ENCODE data around the gene CNTNAP2.

The CNTNAP2 gene

DNA sequence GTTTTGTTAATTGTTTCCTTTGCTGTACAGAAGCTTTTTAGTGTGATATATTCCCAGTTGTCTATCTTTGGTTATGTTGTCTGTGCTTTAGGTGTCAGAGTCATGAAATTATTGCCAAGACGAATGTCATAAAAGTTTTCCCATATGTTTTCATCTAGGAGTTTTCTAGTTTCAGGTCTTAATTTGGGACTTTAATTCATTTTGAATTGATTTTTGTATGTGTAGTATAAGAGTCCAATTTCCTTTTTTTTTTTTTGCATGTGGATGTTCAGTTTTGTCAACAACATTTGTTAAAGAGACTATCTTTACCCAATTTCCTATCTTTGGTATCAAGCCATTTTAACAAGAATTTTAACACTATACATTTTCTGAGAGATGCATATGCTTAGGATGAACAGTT, 432.2 kb downstream of the CNTNAP2 start:
- TF ChIP-seq RBAK (tag by site-specific recombination; IDR thresholded peaks at IDR 0.05) (no peak), ZNF239 (tag by site-specific recombination; IDR thresholded peaks at IDR 0.05) (no peak), ZNF175 (tag by site-specific recombination; IDR thresholded peaks at IDR 0.05) (no peak), ZNF621 (tag by site-specific recombination; IDR thresholded peaks at IDR 0.05) (no peak), ZNF677 (tag by site-specific recombination; IDR thresholded peaks at IDR 0.05) (no peak), ZNF624 (tag by site-specific recombination; IDR thresholded peaks at IDR 0.05) (no peak), ZNF248 (tag by site-specific recombination; IDR thresholded peaks at IDR 0.05) (no peak), ZNF114 (tag by site-specific recombination; IDR thresholded peaks at IDR 0.05) (no peak), ZNF629 (tag by site-specific recombination; IDR thresholded peaks at IDR 0.05) (no peak), ZNF140 (tag by site-specific recombination; IDR thresholded peaks at IDR 0.05) (no peak), ZBTB1 (tag by site-specific recombination; IDR thresholded peaks at IDR 0.05) (no peak), ZNF302 (tag by site-specific recombination; IDR thresholded peaks at IDR 0.05; ENCODE audit: low read depth) (no peak), ZNF510 (tag by site-specific recombination; IDR thresholded peaks at IDR 0.05; ENCODE audit: insufficient replicate concordance) (no peak), ZNF560 (tag by site-specific recombination; IDR thresholded peaks at IDR 0.05; ENCODE audit: borderline replicate concordance) (no peak)
- TF ChIP-seq, protein P1, sequence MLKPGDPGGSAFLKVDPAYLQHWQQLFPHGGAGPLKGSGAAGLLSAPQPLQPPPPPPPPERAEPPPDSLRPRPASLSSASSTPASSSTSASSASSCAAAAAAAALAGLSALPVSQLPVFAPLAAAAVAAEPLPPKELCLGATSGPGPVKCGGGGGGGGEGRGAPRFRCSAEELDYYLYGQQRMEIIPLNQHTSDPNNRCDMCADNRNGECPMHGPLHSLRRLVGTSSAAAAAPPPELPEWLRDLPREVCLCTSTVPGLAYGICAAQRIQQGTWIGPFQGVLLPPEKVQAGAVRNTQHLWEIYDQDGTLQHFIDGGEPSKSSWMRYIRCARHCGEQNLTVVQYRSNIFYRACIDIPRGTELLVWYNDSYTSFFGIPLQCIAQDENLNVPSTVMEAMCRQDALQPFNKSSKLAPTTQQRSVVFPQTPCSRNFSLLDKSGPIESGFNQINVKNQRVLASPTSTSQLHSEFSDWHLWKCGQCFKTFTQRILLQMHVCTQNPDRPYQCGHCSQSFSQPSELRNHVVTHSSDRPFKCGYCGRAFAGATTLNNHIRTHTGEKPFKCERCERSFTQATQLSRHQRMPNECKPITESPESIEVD (tag by site-specific recombination; IDR thresholded peaks at IDR 0.05) = no peak
- TF ChIP-seq, protein P2, sequence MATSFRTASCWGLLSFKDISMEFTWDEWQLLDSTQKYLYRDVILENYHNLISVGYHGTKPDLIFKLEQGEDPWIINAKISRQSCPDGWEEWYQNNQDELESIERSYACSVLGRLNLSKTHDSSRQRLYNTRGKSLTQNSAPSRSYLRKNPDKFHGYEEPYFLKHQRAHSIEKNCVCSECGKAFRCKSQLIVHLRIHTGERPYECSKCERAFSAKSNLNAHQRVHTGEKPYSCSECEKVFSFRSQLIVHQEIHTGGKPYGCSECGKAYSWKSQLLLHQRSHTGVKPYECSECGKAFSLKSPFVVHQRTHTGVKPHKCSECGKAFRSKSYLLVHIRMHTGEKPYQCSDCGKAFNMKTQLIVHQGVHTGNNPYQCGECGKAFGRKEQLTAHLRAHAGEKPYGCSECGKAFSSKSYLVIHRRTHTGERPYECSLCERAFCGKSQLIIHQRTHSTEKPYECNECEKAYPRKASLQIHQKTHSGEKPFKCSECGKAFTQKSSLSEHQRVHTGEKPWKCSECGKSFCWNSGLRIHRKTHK (tag by site-specific recombination; IDR thresholded peaks at IDR 0.05) = no peak
- TF ChIP-seq, protein P3, sequence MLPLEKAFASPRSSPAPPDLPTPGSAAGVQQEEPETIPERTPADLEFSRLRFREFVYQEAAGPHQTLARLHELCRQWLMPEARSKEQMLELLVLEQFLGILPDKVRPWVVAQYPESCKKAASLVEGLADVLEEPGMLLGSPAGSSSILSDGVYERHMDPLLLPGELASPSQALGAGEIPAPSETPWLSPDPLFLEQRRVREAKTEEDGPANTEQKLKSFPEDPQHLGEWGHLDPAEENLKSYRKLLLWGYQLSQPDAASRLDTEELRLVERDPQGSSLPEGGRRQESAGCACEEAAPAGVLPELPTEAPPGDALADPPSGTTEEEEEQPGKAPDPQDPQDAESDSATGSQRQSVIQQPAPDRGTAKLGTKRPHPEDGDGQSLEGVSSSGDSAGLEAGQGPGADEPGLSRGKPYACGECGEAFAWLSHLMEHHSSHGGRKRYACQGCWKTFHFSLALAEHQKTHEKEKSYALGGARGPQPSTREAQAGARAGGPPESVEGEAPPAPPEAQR (tag by site-specific recombination; IDR thresholded peaks at IDR 0.05) = no peak
- TF ChIP-seq, protein P4, sequence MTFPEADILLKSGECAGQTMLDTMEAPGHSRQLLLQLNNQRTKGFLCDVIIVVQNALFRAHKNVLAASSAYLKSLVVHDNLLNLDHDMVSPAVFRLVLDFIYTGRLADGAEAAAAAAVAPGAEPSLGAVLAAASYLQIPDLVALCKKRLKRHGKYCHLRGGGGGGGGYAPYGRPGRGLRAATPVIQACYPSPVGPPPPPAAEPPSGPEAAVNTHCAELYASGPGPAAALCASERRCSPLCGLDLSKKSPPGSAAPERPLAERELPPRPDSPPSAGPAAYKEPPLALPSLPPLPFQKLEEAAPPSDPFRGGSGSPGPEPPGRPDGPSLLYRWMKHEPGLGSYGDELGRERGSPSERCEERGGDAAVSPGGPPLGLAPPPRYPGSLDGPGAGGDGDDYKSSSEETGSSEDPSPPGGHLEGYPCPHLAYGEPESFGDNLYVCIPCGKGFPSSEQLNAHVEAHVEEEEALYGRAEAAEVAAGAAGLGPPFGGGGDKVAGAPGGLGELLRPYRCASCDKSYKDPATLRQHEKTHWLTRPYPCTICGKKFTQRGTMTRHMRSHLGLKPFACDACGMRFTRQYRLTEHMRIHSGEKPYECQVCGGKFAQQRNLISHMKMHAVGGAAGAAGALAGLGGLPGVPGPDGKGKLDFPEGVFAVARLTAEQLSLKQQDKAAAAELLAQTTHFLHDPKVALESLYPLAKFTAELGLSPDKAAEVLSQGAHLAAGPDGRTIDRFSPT (tag by site-specific recombination; IDR thresholded peaks at IDR 0.05) = no peak
- Histone ChIP-seq H3K4me3 (ENCODE audit: low read depth, low read length) (no peak overlapping the region), H3K36me3 (ENCODE audit: control insufficient read depth in 2 of 2, insufficient read depth in 1 of 2, low read length in 2 of 2) (no peaks in the 10 kb centered on the region), H3K27ac (ENCODE audit: extremely low read depth, low read depth, low read length) (no peak overlapping the region), H3K9me3 (ENCODE audit: control insufficient read depth, insufficient read depth, low read depth, low read length) (no peaks in the 10 kb centered on the region), H3K4me1 (ENCODE audit: control insufficient read depth, insufficient read depth, low read length) (no peaks in the 10 kb centered on the region)
- CTCF ChIA-PET = no interaction called here
- POLR2A ChIA-PET = no interaction called here

DNA sequence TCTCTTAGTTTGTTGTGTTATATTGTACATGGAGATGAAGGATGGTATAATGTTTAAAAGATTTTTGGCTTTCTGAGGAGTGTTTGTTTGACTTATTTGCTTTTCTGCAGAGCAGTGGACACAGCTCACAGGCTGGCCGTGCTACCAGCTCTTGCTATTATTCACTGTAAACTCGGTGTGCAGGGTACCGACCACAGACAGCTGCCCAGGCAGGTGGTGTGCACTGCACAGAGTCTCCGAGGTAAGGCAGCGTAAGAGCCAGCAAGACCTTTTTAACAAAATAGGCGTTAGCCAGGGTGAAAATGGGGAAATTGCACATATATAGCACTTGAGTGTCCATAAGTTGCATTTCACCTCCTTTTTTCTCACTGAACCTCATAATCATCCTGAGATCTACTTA, 438.0 kb downstream of the CNTNAP2 start:
- H3K27ac ChIP-seq (ENCODE audit: extremely low read depth, low read depth, low read length) = no peak overlapping the region
- POLR2A ChIA-PET = no interaction called here
- H3K4me3 ChIP-seq (ENCODE audit: low read depth, low read length) = no peak overlapping the region
- H3K36me3 ChIP-seq (ENCODE audit: control insufficient read depth in 2 of 2, insufficient read depth in 1 of 2, low read length in 2 of 2) = no peaks in the 10 kb centered on the region
- no peaks in the 10 kb centered on the region for H3K9me3 ChIP-seq (ENCODE audit: control insufficient read depth, insufficient read depth, low read depth, low read length)
- no peaks in the 10 kb centered on the region for H3K4me1 ChIP-seq (ENCODE audit: control insufficient read depth, insufficient read depth, low read length)
- CTCF ChIA-PET = interaction anchor here (0.6 to 0.8 kb wide), 2 partner anchors 34 to 1588 kb away, joined by 3 read pairs; no protein-coding TSS in a partner anchor
- TF ChIP-seq, protein P5, sequence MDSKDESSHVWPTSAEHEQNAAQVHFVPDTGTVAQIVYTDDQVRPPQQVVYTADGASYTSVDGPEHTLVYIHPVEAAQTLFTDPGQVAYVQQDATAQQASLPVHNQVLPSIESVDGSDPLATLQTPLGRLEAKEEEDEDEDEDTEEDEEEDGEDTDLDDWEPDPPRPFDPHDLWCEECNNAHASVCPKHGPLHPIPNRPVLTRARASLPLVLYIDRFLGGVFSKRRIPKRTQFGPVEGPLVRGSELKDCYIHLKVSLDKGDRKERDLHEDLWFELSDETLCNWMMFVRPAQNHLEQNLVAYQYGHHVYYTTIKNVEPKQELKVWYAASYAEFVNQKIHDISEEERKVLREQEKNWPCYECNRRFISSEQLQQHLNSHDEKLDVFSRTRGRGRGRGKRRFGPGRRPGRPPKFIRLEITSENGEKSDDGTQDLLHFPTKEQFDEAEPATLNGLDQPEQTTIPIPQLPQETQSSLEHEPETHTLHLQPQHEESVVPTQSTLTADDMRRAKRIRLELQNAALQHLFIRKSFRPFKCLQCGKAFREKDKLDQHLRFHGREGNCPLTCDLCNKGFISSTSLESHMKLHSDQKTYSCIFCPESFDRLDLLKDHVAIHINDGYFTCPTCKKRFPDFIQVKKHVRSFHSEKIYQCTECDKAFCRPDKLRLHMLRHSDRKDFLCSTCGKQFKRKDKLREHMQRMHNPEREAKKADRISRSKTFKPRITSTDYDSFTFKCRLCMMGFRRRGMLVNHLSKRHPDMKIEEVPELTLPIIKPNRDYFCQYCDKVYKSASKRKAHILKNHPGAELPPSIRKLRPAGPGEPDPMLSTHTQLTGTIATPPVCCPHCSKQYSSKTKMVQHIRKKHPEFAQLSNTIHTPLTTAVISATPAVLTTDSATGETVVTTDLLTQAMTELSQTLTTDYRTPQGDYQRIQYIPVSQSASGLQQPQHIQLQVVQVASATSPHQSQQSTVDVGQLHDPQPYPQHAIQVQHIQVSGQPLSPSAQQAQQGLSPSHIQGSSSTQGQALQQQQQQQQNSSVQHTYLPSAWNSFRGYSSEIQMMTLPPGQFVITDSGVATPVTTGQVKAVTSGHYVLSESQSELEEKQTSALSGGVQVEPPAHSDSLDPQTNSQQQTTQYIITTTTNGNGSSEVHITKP (tag by site-specific recombination; IDR thresholded peaks at IDR 0.05) = no peak
- TF ChIP-seq ZNF48 (tag by site-specific recombination; IDR thresholded peaks at IDR 0.05) (no peak), KLF10 (tag by site-specific recombination; IDR thresholded peaks at IDR 0.05) (no peak), SP3 (tag by site-specific recombination; IDR thresholded peaks at IDR 0.05) (no peak), ZNF221 (tag by site-specific recombination; IDR thresholded peaks at IDR 0.05; ENCODE audit: borderline replicate concordance) (no peak), ZNF354C (tag by site-specific recombination; IDR thresholded peaks at IDR 0.05; ENCODE audit: borderline replicate concordance, low read depth) (no peak)
- TF ChIP-seq, protein P6, sequence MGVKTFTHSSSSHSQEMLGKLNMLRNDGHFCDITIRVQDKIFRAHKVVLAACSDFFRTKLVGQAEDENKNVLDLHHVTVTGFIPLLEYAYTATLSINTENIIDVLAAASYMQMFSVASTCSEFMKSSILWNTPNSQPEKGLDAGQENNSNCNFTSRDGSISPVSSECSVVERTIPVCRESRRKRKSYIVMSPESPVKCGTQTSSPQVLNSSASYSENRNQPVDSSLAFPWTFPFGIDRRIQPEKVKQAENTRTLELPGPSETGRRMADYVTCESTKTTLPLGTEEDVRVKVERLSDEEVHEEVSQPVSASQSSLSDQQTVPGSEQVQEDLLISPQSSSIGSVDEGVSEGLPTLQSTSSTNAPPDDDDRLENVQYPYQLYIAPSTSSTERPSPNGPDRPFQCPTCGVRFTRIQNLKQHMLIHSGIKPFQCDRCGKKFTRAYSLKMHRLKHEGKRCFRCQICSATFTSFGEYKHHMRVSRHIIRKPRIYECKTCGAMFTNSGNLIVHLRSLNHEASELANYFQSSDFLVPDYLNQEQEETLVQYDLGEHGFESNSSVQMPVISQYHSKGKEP (tag by site-specific recombination; IDR thresholded peaks at IDR 0.05) = no peak
